Activated naive CD4-positive, alpha-beta T cell (primary cell): Measurements from ENCODE around the gene ARMC2.
"Not testable (repeated sequence)": the region's sequence is repeated elsewhere in the genome, so short reads cannot be mapped to it uniquely, and the experiment has no call there.

ENCODE experiments used
- DNase-seq, 4 experiments: peaks; one replicate each; lab custom pipeline; 2025; lab: John Stamatoyannopoulos, UW

The ARMC2 gene

DNA sequence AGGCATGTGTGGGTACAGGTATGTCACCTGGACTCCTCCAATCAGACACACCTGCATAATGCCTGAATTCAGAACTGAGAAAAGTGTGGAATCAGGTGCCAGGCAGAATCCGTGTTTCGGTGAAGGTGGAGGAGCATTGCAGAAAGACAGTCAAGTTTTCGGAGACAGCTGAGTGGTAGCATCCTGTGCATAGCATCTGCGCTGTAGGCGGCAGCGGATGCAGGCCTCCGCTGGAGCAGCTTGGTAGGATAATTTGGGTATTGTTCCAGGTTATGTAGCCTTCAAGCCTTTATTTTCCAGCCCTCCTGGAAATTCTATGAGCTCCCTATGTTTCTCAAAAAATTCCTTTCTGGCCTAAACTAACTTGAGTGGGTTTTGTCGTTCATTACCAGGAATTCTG is 15.5 kb upstream of the ARMC2 start:
- DNase-seq = no peak

DNA sequence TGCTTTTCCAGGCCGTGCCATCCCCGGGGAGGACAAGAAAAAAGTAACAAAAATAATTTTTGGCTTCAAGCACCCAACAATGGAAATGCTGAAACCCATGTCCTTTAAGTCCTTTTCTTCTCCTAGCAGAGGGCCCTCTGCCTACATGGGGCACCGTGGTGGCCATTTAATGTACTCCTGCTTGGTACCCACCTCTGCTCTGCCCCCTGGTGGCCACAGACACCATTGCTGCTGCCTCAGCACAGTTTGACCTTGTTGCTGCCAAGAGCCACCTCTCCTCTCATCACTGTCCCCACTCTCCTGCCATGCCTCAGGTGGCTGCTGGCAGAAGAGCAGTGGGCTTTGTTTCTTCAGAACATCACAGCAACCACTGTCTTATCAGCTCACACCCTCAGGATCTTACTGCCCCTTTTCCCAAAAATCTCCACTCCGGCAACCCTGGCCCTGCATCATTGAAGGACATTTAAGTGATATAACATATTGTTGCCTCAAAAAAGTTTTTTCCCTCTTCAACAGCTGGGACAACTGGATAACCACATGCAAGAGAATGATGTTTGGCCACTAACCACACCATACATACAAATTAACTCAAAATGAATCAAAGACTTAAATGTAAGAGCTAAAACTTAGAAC is 12.9 kb upstream of the ARMC2 start:
- DNase-seq = peak; percentile 49 to 80 (median 72)

DNA sequence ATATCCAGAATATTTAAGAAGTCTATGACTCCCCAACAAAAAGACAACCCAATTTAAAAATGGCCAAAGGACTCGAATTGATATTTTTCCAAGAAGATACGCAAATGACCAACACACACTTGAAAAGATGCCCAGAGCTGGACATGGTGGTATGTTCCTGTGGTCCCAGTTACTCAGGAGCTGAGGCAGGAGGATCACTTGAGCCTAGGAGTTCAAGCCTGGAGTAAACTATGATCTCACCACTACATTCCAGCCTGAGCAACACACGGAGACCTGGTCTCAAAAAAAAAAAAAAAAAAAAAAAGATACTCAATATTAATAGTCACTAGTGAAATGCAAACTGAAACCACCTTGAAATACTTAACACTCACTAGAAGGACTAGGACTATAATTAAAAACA is 12.2 kb upstream of the ARMC2 start:
- DNase-seq = no peak

DNA sequence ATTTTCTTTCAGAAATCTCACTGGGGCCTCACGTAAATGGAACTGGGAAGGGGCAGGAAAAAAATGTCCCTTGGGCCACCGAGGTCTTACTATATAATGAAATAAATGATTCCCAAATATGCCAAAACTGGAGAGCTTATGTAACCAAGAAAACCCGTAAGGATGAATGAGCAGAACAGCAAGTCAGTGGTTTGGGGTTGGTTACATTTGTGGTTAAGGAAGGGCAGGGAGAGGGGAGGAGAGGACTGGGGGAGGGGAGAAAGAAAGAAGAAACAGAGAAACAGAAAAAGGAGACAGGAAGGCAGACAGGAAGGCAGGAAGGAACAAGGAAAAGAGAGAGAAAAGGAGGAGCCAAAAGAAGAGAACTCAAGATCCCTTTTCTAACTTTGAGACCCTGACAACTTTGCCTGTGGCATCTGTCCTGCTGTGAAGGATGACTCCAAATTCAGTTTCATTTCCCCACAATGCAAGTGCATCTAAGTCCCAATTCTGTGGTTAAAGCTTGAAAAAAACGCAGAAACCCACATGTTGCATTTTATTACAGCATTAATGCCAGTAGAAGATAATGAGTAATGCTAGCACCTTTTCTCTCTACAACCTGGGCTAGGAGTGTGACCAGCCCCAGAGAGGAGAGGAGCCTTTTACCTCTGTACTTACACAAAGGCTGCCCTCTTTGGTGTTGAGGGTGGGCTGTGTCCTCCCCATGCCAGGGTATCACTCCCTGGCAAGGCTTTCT is 10.8 kb upstream of the ARMC2 start:
- DNase-seq = no peak

DNA sequence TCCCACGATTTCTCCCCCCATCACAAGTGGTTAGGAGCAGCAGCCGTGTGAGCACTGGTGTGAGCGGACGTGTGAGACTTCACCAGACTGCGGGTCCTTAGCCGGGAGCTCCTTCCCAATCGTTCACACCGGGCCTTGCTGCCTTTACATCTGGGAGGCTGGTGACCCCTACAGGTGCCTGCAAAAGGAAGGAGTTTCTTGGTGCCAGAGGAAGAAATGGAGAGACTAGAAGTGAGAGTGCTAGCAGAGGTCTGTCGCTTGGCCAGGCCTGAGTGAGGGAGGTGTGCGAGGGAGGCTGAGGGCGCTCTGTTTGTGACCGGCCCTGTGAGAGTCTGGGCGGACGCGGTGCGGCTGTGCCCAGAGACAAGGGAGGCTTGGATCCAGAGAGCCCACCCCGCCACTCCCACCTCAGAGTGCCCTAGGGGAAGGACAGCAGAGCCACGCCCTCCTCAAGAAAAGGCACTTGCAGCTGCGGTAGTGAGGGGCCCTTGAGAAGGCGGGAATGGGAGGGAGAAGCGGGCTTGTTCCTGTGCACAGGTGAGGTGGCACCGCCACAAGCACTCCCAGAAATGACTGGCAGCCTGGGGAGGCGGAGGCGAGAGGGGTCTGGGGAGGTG is 10.0 kb upstream of the ARMC2 start:
- DNase-seq = no peak

DNA sequence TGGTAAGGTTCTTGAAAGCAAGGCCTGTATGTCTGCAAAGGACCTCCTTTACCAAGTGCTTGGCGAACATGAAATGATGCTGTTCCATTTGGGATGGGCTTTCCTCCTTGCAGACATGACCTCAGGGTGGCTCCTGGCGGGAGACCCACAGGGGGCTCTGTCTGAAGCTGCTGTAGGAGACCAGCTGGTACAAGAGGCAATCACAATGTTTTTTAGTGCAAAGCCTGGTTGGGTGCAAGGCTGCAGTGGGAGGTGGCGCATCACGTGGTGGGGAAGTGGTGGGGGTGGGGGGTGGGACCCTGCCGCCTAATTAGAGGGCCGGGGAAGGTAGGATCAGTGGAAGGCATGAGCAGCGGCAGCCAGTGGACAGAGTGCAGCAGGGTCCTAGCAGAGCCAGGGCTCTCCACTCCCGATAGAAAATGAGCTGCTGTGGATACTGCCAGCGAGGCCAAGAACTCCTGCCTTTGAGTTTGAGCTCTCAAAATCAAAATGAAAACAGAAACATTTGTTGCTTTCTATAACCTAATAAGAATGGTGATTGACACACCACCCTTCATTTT is 9.1 kb upstream of the ARMC2 start:
- no peak for DNase-seq

DNA sequence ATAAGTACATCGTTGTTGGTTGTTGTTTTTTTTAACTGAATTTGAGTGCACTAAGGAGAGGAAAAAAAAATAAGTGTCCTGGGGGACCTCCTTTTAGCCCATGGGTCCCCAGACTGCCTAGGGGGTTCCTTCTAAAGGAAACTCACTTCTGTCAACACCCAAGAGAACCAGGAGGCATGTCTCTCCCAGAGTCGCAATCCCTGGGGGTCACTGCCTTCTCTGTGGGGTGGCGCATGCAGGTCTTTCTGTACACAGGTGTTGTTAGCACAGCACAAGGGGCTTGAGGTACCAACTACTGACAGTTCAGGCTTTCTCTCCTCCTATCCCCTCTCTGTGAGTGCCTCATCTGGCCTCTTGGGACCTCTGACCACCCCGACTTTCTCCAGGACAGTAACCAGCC is 7.3 kb upstream of the ARMC2 start:
- no peak for DNase-seq

DNA sequence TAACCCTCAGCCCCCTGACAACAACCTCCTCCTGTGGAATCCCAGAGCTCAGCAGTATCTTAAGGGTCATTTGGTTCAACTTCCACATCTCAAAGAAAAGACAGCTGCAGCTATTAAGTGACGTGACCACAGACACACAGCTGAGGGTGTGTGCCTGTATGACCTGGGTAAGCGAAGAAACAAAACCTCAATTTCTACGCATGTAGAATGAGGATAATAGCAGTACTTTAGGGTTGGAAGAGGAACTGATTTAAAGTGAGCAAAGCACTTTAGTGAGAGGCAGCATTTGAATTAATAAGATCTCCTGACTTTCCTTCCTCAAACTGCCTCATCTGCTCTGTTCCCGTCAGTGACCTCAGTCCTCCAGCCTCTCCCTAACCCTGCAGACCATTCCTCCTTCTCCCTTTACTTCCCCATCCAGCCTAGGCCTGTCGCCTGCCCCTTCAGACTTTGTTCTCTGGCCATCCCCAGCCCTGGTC is 6.8 kb upstream of the ARMC2 start:
- DNase-seq = no peak

DNA sequence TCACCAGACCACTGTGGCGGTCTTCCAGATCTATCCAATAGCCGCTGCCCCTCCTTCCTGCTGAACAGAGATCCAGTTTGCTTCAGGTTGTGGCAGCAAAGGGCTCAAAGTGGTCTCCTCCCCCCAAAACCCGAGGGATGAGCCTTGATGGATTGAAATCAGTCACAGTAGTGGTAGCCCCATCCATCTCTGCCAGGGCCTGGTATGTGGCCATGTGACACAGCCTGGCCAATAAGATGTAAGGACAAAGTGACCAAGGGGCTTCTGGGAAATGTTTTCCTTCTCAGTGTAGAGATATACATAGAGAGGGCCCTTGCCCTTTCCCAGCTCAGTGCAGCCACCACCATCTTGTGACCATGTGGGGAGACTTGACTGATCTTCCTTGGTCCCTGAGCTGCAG is 4.1 kb upstream of the ARMC2 start:
- DNase-seq = no peak

DNA sequence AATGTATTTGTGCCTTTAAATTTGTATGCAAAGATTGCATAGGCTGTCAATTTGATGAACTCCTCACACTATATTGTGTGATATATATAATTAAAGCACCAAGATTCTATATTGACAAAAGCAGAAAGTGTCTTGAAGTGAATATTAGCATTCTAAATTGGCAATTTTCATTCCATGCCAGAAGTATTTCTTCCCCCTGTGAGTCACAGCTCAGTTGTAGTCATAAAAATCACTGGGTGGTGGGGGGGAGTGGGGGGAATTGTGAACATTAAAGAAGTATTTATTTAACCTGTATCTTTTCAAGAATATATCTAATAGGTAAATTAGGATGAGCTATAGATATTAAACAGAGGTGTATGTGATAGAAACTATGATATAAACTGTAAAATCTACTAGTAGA is 3.1 kb upstream of the ARMC2 start:
- DNase-seq = no peak

DNA sequence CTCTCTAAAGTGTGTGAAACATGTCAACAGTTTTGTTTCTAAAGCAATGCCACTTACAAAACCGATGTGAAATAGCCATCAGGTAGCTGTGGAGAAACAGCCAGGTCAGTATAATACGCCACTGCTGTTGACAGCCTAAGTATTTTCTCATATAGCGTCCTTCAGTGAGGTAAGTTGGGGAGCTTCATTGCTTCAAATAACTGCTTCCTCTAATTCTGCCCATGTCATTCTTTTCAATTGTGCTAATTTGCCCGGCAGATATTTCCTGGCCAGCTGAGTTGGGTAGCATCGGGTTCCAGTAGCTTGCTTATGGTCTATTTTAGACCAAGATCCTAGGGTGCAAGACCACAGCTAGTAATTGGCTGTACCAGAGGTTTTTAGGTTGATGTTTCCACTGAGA is 2.1 kb upstream of the ARMC2 start:
- no peak for DNase-seq

DNA sequence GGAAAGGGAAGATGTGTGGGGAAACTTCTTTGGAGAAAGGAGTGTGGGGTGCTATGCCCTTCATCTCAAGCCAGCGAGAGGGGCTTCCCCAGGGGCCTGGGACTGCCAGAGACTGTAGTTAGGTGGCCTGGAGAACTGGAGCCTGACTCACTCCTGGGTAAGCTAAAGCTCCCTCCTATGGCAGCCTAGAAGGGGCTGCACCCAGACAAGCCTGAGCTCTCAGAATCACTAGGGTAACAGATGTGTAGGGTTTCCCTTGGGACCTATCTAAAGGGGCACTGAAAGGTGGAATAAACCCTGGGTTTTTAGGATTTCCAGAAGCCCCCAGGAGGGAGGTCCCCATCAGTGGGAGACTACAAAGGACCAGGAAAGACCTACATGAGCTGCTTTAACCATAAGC is 1.6 kb upstream of the ARMC2 start:
- DNase-seq = no peak

DNA sequence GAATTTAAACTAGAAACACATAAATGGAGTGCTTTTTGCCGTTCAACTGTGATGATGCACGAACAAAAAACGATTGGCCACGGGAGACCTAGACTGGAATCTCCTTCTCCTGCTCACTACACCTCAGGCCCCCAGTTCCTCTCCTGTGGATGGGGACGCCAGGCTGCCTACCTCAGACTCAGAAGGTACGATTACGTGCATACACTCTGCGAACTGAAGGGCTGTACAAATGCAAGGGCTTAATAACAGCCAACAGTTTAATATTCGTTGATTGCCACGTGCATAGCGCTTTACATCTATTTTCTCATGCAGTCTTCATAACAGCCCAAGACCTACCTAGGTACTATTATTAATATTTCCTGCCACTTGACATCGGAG is 495 bp upstream of the ARMC2 start:
- no peak for DNase-seq

DNA sequence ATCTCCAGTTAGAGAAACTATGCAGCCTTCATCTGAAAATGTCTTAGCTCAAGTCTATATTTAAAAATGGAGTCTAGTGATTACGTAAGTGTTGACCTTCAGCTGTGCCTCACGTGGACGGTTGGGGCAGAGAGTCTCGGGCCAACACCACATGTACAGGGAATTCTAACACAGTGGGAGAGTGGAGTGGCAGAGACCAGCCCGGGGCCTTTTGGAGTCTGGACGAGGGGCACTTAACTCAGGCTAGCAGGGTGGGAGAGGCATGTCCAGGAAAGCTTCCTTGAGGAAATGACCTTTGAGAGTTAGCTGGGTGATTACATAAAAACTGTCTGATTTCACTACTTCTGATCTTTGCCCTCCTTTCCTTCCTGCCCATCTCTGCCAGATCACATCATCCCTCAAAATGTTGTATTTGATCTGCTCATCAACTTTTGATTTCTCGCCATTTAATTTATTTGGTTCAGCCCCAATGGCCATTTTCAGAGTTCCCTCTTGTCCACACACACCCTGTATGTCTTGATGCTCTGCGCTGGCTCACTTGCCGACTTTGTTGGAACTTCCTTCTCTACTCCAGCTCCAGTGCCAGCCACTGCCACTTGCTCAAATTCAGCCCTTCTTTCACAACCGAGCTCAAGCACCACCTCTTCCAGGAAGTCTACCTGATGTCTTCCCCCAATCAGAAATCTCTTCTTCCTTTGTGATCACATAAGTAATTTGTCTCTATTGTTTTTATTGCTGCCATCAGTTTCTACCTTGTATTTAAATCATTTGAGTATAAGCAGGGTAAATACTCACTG is 2.6 kb downstream of the ARMC2 start:
- DNase-seq = no peak

DNA sequence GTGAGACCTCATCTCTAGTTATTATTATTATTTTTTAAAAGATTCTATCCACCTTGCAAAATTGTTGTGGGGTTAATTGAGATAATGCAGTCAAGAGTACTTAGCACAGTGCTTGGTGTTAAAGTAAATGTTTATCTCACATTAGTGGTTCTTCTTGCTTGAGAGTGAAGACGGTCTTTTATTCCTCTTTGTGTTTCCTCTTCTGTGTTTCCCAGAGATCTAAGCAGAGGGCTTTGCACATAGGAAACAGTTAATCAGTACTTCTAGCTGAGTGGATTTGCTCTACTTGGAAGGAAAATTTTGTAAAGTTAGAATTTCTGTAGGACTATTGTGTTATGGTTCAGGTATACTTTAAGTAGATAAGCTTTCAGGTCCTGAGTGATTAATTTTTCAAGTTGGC is 3.5 kb downstream of the ARMC2 start:
- DNase-seq = no peak

DNA sequence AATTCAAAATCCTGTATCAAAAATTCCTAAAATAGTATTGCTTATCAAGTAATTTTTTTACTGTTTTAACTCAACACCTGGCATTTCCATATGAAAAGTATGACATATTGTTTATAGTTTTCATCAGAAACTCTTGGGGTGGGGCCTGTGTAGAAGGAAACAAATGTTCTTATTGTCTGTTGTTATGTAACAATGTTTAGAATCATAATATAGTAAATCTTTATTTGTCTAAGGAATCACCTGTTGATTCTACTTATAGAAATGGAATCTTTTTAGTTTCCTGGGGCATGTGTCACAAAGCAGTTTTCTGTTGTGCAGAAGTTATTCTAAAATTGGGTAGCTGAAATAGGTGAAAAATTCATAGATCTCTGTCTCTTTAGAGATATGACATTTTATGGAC is 4.9 kb downstream of the ARMC2 start:
- no peak for DNase-seq

DNA sequence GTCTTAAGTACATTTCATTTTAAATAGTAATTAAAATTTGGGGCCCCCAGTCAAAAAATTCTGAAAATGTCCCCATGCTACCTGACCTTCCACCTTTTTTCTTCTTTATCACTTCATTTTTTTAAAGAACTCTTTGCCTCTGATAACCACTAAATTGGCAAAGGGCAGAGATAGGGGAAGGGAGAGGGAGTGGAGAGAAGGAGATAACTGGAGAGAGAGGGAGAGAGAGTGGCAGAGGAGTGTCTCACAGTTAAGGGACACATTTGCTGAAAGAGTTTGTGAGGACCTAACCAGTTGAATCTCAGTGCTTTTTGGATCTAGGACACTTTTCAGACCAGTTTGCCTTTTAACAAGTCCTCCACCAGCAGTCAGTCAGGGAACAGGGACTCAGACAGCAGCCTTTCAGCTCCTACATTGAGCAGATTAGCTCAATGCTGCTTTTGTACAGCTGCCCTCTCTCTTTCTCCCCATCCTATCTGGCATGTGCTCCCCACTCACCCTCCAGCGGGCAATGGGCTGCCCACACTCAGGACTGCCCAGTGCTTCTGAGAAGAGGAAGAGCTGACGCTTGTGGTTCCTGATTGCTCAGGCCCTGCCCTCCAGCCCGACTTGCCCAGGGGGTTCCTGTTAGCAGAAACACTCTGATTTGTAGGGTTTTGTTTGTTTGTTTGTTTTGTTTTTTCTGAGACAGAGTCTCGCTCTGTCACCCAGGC is 14.4 kb downstream of the ARMC2 start:
- DNase-seq = no peak

DNA sequence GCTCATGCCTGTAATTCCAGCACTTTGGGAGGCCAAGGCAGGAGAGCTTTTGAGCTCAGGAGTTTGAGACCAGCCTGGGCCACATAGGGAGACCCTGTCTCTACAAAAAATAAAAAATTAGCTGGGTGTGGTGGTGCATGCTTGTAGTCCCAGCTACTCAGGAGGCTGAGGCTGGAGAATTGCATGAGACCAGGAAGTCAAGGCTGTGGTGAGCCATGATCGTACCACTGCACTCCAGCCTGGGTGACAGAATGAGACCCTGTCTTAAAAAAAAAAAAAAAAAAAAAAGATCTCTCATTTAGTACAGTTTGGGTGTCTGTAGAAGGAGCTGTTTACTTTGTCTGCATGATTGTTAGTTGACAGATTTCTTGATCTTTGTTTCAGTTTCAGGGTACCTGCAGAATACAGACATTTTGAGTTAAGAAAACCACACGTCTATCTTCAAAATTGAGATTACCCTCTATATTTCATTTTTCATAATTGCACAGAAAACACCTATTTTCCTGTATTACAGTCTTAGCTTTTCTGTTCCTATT is 17.6 kb downstream of the ARMC2 start:
- not testable (repeated sequence) for DNase-seq

DNA sequence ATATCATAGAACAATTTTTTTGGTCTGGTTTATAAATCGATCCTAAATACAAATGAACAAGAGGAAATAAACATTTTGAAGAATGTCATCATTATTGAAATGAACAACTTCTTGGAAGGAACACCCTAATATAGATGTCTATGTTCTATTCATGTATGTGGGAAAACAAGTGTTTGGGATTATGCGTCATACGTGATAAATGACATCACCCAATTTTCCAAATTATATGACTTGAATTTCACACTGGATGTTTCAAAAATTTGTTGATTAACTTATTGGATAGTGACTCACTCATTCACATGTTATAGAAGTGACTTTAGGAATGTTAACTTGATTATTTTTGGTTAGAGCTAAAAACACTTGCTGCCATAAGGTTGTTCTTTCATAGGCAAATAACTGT is 18.6 kb downstream of the ARMC2 start:
- no peak for DNase-seq

DNA sequence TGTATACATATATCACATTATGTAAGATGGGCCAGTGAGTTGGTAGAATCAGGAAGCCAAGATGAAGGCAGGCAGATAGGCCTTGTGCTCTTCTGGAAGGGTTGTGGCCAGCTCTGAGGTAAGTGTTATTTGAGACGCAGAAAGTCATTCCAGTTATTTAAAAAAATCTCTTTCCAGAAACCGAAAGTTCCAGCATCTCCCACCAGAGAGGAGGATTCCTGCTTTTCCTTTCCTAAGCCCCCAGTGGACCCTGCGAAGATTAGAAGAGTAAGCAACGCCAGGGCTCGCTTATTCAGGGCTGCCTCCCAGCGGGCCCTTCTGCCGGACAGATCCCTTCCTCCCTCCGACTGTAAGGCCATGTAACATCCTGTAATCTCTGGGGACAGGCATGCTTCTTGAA is 20.4 kb downstream of the ARMC2 start:
- no peak for DNase-seq

DNA sequence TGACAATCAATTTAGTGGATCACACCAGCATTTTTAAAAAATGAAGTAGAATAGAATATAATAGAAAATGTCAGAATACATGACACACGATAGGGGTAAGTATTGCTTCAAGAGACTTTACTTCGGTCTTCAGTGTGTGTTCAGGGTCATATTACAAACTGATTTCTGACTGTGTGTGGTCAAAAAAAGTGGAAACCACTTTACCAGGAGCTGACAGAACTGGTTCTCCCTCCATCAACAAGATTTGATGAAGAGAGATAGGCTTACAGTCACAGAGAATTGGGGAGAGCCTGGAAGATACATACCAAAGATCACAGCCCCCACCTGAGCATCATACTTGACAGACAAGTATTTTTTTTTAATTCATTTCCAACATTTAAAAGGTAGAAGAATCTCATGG is 21.7 kb downstream of the ARMC2 start:
- no peak for DNase-seq
